Ishikawa (cell line): ENCODE data around the gene CROCC2.

Source experiments
- CEBPB ChIP-seq: IDR thresholded peaks from 2 replicates; pipeline ENCODE4 v1.6.1; 2012
- RAD21 ChIP-seq: IDR thresholded peaks from 2 replicates; pipeline ENCODE4 v1.6.1; 2012; ENCODE audit warnings: low read depth
- TEAD4 ChIP-seq: IDR thresholded peaks from 2 replicates; pipeline ENCODE4 v1.6.1; 2012
- YY1 ChIP-seq: IDR thresholded peaks from 2 replicates; pipeline ENCODE4 v1.6.1; 2012; ENCODE audit warnings: low read depth
- ZBTB7A ChIP-seq: IDR thresholded peaks from 2 replicates; pipeline ENCODE4 v1.6.1; 2012; ENCODE audit warnings: low read depth
- TF ChIP-seq, protein P1 (sequence below): IDR thresholded peaks from 2 replicates; pipeline ENCODE4 v1.6.1; 2012; ENCODE audit warnings: low read depth, mild to moderate bottlenecking

DNA sequence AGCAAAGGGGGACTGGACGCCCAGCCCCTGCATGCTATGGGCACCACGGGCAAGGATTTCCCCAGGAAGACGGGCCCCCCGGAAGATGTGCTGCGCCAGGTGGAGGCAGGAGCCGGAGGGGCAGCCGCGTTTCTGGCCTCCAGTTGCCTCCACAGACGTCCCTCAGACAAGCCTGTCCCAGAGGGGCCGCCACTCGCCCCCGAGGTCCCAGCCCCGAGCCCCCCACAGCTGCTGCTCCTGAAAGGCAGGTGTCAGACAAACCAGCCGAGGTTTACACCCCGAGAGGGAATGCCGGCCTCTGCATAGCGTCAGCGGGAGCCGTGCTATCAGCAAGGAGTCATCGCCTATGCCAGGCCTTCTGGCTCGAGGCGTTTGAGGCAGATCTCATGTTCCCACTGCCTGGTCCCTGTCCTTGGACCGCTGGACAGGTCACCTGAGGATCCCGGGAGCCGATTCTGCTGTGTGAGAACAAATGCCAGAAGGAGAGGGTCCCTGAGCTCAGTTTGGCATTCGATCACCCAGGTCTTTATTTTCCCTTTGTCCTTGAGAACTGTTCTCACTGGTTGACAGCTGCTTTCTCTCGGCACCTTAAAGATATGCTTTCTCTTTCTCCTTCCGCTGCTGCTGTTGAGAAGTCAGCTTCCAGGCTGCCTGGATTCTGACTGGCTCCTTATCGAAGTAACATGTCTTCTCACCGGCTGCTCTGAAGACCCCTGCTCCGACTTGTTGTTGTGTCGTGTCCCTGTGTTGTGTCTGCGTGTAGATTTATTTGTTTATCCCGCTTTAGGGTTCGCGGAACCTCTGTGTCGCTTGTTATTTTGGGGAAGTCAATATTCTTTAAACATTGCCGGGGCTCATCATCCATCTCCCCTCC, 20.6 kb downstream of the CROCC2 start:
- TF ChIP-seq, protein P1, sequence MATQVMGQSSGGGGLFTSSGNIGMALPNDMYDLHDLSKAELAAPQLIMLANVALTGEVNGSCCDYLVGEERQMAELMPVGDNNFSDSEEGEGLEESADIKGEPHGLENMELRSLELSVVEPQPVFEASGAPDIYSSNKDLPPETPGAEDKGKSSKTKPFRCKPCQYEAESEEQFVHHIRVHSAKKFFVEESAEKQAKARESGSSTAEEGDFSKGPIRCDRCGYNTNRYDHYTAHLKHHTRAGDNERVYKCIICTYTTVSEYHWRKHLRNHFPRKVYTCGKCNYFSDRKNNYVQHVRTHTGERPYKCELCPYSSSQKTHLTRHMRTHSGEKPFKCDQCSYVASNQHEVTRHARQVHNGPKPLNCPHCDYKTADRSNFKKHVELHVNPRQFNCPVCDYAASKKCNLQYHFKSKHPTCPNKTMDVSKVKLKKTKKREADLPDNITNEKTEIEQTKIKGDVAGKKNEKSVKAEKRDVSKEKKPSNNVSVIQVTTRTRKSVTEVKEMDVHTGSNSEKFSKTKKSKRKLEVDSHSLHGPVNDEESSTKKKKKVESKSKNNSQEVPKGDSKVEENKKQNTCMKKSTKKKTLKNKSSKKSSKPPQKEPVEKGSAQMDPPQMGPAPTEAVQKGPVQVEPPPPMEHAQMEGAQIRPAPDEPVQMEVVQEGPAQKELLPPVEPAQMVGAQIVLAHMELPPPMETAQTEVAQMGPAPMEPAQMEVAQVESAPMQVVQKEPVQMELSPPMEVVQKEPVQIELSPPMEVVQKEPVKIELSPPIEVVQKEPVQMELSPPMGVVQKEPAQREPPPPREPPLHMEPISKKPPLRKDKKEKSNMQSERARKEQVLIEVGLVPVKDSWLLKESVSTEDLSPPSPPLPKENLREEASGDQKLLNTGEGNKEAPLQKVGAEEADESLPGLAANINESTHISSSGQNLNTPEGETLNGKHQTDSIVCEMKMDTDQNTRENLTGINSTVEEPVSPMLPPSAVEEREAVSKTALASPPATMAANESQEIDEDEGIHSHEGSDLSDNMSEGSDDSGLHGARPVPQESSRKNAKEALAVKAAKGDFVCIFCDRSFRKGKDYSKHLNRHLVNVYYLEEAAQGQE: no peak
- TF ChIP-seq RAD21 (no peak), TEAD4 (no peak), YY1 (no peak), ZBTB7A (no peak), CEBPB (no peak)
